HG02943 (cell line): Measurements from ENCODE around the gene IL1RAPL2.
"Not testable (repeated sequence)": the region's sequence is repeated elsewhere in the genome, so short reads cannot be mapped to it uniquely, and the experiment has no call there.

Experiments used
- ATAC-seq: cut with Tn5 transposase; IDR thresholded peaks from one replicate; pipeline ENCODE4 v1.9.1; 2021; ENCODE audit warnings: mild to moderate bottlenecking, low read depth, moderate library complexity; ENCODE audit not compliant: unreplicated experiment

Gene IL1RAPL2

GRCh38 chrX:105752338-105752956, 1186.4 kb downstream of the IL1RAPL2 start:
- no peak for ATAC-seq

DNA sequence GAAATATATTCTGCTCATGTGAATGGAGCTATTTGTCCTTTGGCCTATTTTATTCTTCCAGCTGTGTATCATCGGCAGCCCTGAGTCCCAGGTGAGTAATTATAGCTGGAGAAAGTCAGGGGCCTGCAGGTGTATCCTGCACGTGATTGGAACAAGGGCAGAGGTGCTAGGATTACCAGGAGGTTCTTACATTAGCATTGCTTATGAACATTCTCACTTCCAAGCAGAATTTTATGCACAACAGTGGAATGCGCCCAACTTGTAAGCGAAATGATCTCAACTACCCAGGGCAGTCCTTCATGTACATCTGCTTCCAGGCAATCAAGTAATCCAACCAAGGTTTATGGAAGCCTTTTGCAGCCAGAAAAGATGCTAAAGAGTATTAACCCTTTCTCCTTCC, 1187.4 kb downstream of the IL1RAPL2 start:
- ATAC-seq: no peak

DNA sequence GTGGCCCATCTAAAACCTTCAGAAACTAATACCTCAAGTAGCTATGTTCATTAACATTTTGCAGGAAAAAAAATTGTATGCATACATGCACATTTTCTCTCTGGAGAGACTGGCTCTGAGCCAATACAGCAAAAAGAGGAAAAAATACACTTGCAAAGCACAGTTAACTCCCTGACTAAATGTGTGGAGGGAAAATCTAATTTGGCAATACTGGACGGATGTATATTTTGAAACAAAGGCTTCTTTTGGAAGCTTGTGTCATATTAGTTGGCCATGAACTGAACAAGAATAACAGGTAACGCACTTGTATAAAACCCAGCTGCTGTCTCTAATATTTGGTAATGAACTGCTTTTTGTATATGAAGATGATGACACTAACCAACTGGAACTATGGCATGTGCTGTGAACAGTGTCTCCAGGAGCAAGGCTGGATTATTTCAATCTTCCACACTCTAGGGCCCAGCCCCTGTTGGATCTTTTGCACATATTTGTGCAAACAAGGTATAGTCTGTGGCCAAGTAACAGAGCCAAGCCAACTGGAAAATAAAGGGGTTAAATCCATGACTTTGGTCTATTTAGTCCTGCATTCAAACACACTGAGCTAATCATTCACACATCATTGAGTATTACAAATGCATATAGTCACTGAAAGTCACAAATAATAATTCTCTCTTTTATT, 1188.4 kb downstream of the IL1RAPL2 start:
- ATAC-seq: no peak

DNA sequence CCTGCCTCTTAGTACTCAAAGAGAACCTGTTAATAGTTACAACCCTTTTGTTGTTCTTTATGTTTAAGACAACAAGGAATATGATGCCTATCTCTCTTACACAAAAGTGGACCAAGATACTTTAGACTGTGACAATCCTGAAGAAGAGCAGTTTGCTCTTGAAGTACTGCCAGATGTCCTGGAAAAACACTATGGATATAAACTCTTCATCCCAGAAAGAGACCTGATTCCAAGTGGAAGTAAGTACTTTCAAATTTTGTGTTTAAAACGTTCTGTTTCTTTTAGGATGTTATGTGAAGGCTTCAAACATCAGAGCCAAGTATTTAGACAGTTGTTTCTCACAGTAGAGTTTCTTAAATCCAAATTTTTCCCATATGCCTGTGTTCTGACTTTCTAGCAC, 1189.1 kb downstream of the IL1RAPL2 start:
- ATAC-seq: no peak

DNA sequence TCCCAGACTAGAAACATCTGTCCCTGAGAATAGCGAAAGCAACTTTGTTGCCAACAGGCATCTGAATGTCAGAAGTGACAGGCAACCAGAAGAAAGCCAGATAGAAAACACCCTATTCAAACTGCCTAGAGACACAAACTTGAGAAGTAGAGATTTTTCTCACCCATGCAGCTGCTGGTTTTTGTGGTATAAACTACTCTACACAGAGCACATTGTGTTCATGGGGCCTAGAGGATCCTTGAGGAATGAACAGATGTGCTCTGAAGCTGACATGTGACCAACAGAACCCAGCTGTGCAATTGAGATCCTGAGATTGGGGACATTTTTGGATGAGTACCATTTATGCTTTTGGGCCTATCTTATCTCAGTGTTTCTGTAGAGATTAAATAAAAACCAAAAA, 1192.8 kb downstream of the IL1RAPL2 start:
- ATAC-seq: no peak

DNA sequence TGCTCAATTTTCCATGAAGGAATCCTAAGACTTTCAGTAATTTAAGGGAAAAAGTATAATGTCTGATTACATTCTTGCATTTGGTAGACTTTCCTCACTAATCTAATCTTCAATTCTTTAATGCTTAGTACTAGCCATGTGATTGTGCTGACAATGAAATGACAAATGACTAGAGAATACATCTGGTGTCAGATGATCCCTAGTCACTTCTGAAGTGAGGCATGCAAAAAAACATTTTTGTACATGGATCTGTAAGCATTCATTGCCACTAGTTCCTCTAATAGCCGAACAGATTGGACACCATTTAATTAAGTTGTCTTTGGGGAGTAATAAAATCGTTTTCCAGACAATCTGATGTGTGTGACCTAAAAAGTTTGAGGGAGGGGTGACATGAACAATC, 1193.6 kb downstream of the IL1RAPL2 start:
- ATAC-seq: no peak

- ATAC-seq: no peak
Observed at GRCh38 chrX:105765691-105766090, 1199.7 kb downstream of the IL1RAPL2 start.

- ATAC-seq: no peak
Observed at GRCh38 chrX:105773801-105774200, 1207.8 kb downstream of the IL1RAPL2 start.

- no peak for ATAC-seq
Observed at GRCh38 chrX:105775679-105776078, 1209.7 kb downstream of the IL1RAPL2 start.

GRCh38 chrX:105781804-105782203, 1215.8 kb downstream of the IL1RAPL2 start:
- ATAC-seq: no peak

DNA sequence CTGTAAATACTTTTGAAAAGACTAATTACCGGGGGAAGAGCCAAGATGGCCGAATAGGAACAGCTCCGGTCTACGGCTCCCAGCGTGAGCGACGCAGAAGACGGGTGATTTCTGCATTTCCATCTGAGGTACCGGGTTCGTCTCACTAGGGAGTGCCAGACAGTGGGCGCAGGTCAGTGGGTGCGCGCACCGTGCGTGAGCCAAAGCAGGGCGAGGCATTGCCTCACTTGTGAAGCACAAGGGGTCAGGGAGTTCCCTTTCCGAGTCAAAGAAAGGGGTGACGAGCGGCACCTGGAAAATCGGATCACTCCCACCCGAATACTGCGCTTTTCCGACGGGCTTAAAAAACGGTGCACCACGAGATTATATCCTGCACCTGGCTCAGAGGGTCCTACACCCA, 1230.9 kb downstream of the IL1RAPL2 start:
- ATAC-seq: not testable (repeated sequence)

DNA sequence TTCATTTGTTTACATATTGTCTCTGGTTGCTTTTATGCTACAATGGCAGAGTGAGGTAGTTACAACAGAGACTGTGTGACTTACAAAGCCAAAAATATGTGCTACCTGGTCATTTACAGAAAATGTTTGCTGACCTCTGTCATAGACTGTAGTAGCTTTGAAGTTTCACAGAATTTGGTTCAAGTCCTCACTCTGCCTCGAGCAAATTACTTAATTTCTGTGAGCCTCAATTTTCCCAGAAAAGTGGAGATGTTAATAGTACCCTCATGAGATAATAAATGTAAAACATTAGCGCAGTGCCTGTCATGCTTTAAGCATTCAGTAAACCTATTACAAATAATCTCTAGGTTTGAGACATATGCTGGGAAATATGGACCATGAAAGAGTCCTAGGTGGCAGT, 1237.9 kb downstream of the IL1RAPL2 start:
- no peak for ATAC-seq

DNA sequence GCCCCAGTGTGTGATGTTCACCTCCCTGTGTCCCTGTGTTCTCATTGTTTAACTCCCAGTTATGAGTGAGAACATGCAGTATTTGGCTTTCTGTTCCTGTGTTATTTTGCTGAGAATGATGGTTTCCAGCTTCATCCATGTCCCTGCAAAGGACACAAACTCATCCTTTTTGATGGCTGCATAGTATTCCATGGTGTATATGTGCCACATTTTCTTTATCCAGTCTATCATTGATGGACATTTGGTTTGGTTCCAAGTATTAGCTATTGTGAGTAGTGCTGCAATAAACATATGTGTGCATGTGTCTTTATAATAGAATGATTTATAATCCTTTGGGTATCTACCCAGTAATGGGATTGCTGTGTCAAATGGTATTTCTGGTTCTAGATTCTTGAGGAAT, 1239.7 kb downstream of the IL1RAPL2 start:
- not testable (repeated sequence) for ATAC-seq

DNA sequence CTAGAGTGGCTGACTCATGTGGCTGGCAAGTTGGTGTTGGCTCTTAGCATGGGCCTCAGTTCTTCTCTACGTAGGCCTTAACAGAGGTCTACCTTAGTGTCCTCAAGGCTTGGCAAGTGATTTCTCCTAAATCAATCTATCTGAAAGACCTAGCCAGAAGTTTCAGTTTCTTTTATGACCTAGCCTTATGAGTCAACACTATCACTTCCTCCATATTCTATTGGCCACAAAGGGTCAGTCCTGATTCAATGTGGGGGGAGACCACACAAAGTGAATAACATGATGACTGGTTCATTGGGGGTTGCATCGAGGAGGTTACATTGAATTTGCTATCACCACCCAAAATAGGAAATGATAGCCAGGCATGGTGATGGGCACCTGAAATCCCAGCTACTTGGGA, 1250.5 kb downstream of the IL1RAPL2 start:
- no peak for ATAC-seq
